Measurements from ENCODE around the gene RAPGEF1.

The RAPGEF1 gene

DNA sequence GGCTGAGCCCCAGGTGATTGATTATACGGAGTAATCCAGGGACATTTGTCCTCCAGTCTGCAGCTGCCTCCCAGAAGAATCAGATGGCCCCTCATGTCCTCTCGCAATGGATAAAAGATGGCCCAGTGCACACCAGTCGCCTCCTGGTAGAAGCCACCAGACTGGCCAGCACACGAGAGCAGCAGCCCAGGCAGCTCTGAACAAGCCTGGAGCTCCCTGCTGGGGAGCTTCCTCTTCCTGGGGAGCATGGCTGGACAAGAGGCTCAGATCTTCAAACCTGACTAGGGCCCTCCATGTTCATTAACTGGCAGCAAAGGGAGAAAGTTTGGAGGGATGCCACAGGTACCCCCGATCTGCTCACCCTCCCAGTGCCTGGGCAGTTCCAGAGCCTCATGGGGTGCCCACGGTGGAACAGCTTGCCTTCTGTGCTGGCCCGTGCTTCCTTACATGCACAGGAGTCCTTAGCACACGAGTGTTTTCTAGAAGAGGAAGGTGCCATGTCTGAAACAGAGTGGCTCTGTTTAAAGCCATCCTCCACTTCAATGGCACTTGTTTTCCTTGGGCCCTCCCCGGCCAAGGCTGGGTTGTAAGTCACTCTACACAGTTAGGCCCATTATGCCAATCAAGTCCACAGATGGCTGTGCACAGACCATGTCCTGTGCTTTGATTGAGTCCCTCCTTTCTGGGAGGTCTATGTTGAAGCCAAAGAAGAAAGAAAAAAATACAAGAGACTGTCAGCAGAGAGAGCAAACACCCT is 118.9 kb downstream of the RAPGEF1 start:
- DNase-seq, result no peak

GRCh38 chr9:131619680-131620079 is 120.2 kb downstream of the RAPGEF1 start:
- no peak for DNase-seq

DNA sequence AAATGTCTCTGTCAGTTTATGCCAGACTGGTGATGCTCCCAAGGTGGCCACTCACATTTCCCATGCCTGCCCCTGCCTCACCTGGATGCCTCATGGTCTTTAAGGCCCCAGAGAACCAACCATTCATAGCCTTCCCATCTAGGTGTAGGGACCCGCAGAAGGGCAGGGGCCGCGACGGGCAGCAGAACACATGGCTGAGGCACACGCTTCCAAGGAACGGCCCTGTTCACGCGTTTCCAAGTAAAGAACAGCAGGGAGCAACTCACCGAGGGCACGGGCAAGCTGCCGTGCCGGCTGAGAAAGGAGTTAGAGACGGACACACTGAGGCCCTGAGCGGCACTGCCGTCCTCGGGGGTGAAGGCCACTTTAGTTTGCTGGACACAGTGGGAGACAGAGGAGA is 121.1 kb downstream of the RAPGEF1 start:
- DNase-seq, result no peak

DNA sequence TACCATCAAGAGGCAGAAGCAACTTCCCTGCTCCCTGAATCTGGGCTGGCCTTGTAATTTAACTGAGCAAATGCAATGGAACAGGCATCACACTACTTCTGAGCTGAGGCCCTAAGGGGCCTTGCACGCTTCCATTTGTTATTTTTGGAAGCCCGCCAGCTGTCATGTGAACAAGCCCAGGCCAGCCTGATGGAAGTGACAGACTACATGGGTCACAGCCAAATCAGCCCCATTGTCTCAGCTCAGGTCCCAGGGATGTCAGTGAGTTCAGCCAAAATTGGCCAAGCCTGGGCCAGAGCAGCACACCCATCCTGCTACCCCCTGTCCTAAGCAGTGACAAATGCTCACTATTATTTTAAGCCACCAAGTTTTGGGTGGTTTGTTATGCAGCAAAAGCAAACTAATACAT is 121.8 kb downstream of the RAPGEF1 start:
- DNase-seq, result peak; percentile 21

DNA sequence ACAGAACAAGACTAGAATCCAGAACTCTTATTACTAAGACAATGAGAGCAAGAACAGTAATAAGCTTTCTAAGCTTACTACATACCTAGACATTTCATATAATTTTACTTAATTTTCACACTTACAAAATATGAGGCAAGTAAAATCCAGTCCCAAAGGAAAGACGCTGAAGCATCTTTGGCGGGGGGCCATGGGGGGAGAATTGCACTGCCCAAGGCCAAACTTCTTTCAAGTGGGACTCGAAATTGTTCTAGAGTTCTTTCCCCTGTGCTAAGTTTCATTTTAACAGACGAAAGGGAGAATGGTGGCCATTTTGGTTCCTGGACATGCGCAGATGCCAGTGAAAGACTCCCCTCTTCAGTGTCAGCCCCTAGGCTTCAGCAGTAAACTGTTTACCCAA is 122.3 kb downstream of the RAPGEF1 start:
- DNase-seq, result no peak

- no peak for DNase-seq
Observed at GRCh38 chr9:131616983-131617604, 122.8 kb downstream of the RAPGEF1 start.

DNA sequence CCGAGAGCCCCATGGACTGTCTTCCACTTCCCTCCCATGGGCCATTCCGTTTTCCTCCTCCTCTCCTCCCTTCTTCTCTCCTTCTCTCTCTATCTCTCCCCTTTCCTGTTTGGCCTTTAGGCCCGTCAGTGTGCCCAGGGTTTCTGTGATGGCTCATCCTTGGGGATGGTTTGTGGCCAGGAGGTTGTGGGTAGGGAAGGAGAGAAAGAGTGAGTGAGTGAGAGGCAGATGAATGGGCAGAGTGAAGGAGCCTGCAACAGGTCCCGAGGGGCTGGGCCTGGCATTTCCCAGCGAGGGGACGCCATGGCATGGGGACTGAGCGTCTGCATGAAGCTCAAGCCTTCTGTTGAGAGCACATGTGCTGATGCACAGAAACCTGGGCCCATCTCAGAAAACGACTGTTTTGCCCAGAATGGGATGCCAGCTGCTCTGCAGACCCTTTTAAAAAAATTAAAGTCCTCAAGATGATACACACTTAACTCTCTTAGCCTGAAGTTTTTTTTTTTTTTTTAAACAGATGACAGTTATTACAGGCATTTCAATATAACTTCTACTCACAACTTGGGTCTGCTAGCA is 125.4 kb downstream of the RAPGEF1 start:
- DNase-seq, result no peak

GRCh38 chr9:131613921-131614320 is 126.0 kb downstream of the RAPGEF1 start:
- DNase-seq, result no peak

DNA sequence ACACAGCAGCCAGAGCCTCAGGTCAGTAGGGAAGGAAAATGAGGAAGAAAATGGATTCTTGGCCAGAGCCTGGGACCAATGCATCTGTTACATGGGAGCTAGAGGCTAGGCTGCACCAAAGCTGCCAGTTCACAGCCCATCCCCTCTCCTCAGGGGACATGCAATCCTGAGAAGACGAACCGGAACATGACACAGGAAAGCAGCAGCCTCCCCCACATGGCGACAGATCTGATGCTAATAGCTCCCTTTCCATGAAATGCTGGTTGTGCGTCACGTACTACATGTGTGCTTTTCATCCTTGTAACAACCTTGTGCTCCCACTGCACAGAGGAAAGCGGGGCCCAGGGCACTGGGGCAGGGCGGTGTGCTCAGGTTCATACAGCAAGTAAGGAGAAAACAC is 127.0 kb downstream of the RAPGEF1 start:
- no peak for DNase-seq

DNA sequence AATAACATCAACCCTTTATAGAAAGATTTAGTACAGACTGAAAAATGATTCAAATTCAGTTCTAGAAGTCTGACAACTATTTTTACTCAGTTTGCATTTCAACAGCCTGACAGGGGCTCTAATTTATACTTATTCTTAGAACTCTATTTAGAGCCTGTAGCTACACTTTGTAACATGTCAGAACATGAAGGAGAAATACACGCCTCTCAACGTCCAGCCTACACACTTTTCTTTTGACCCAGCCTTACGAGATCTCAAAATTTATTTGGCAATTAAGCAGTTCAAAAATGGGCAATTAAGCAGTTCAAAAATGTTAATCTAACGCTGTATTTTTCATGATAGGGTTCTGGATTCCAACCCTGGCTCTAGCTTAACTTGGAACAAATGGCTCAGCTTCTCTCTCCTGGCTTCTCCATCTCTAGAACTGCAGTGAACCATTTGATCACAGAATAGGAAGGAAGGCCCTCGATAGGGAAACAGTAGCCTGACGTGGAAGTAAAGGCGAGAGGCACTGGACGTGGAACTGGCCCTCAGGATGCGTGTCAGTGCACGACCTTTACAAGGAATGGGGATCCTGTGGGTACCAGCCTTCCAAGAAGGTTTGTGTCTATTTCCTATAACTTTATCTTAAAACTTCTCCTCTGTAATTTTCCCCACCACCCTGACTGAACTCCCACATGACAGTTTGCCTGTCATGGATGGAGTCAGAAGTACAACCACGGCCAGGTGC is 128.1 kb downstream of the RAPGEF1 start:
- DNase-seq, result no peak

DNA sequence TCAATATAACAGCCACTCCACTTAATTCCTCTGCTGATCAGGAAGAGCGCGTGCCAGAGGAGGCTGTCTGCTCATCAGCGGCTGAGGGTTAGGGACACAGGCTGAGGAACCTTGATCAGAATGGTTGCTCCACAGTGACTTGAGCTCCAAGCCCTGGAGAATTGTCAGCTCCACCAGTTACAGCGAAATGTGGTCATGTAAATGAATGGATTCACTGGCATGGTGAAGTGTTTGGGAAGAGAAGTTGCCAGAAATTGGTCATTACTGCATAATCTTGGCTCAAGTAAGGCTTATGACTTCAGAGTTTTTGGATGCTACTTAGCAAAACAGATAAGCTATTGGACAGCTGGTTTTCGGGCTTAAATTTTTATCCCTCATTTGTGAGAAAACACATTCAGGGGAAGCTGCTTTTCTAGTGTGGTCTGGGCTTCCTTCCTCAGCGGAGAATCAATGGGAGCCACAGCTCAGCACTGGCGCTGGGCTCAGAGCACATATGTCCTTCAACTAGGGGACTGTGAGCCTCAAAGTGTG is 129.6 kb downstream of the RAPGEF1 start:
- peak; percentile 68 for DNase-seq

DNA sequence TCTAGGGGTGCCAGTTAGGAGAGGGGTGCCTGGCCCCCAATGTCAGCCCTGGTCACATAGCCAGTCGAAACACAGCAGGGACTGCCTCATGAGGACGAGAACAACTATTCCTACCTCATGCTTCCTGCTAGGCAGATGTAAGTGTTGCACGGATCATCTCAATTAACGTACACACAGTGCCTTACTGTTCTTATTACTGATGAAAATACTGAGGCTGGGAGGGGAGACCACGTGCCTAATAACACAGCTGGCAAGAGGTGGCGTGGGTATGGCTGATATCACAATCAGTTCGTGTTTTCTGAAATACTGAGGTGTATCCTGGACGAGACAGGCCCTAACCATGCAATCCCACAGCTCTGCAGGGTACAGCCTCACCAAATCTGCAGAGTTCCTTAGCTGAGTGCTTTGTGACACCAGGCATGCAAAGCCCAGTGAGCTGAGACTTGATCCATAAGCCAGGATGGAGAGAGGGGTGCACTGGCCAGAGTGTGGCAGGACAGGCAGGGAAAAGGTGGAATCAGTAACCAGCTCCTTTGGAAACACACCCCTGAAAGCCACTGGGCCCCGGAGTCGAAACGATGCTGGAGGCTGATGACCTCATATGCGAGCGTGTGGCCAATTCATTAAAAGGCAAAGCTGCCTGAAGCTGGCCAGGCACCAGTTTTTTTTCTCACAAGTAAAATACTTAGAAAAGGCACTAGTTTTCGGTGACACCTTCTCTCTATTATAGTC is 130.6 kb downstream of the RAPGEF1 start:
- peak; percentile 77 for DNase-seq

DNA sequence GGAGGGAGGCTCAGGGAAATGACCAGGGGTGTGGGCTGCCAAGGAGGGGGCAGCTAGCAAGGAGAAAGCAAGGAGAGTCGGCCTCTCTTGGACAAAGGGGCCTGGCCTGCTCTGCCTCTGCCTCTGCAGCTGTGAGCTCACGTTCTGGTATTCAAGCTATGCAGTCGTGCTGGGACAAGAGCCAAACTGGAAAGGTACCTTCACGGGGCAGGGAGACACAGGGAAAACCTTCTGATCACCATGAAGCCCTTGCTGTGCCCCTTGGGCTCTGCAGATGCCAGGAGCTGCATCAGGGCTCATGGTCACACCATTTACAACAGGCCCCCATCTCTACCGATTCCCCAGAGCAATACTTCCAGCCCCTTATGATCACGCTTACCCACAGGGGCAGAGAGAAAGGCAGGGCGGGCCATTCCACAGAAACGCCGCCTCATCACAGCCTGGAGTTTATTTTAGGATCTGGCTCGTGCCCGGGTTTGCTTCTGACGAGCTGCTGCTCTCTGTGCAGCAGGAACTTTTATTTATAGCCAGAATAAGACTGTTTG is 131.3 kb downstream of the RAPGEF1 start:
- DNase-seq, result peak; percentile 94

DNA sequence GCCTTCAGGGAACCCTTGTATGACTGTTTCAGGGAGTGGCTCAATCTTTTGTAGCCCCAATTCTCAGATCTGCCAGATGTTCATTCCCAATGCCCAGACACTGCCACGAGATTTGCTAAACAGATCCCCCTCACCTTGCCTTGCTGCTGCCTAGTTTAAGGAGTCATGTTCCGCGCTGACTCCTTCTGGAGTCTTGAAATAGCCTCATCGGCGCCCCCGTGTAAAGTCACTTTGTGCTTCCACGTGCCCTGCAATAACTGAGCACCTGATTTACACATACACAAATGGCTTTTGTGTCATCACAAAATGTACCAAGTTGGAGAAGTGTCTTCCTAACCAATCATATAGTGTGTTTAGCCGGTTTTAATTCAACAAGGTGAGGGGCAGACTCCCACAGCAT is 132.3 kb downstream of the RAPGEF1 start:
- no peak for DNase-seq

- DNase-seq, result no peak
Observed at GRCh38 chr9:131606896-131607567, 132.8 kb downstream of the RAPGEF1 start.

DNA sequence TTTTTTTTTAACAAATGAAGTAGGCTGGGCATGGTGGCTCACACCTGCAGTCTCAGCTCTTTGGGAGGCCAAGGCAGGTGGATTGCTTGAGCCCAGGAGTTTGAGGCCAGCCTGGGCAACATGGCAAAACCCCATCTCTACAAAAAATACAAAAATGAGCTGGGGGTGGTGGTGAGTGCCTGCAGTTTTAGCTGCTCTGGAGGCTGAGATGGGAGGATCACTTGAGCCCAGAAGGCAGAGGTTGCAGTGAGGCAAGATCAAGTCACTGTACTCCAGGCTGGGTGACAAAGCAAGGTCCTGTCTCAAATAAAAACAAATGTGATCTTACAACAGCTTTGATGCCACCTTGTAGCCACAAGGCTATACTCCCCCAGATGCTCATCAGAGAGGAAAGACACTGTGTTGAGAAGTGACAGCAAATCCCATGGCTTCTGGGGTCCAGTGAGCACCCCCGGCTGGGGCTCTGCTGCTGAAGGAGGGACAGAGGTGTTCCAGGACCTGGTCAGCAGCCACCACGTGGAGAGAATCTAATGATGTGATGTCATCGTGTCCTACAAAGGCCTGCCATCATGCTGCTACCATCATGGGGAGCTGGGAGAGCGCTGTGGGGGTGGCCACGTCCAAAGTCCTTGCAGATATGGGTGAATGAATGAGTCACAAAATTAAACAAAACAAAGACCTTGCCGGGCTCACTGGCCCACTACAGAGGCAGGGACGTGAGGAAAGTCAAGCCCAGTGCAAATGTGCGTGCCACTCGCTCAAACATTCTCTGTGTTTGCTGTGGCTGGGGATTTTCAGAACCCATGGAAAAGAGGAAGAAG is 133.9 kb downstream of the RAPGEF1 start:
- DNase-seq, result peak; percentile 15

- DNase-seq, result no peak
Observed at GRCh38 chr9:131603711-131604439, 136.0 kb downstream of the RAPGEF1 start.

- DNase-seq, result no peak
Observed at GRCh38 chr9:131603199-131603598, 136.7 kb downstream of the RAPGEF1 start.

GRCh38 chr9:131601683-131602181 is 138.1 kb downstream of the RAPGEF1 start:
- no peak for DNase-seq

DNA sequence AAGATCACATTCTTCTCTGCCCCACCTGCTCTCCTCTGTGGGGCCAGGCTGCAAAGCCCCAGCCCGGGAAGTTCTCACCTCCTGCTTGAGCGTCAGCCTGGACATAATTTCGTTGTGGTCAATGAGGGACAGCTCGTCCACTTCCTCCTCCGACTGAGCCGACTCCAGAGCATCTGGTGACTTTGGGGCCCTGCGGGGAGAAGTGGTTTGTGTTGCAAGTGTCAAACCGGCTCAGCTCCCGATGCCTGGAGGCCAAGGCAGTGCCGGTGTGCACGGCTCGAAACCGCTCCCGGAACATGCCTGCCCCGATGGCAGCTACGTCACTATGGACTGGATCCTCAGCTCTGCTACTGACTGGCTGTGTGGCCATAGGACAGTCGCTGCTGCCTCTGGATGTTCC is 141.8 kb downstream of the RAPGEF1 start:
- DNase-seq, result no peak
